HepG2 (cell line): ENCODE data around the gene ARHGEF3. TPM values are rescaled to one million over a fixed set of nuclear protein-coding genes. Genes with fewer than 3 reads are reported as not detected.

Experiments
- ATAC-seq: fragments of 200-7000 bp; cut with Tn5 transposase; 3 replicates; pipeline ENCODE4 v1.9.1; 2020; ENCODE audit warnings: mild to moderate bottlenecking, moderate library complexity
- BruUV-seq: library from RNA; stranded (reverse); fragments of 400-500 nt; replicated peaks from 2 replicates; lab custom pipeline; 2021; lab: Mats Ljungman, UMichigan
- CTCF ChIA-PET: fragments of 300-600 bp; formaldehyde crosslinking; extraction: SDS; loops from one replicate; lab custom pipeline; 2021; ENCODE audit warnings: low total read pairs, inconsistent platforms, low intra/inter-chr PET ratio; lab: Yijun Ruan, JAX
- POLR2A ChIA-PET: fragments of 350-600 bp; sonication (Branson Sonifier 250); formaldehyde crosslinking; loops from one replicate; lab custom pipeline; 2020; ENCODE audit warnings: antibody characterized with exemption, inconsistent platforms; lab: Yijun Ruan, JAX
- DNase-seq: peaks from one replicate; pipeline ENCODE4 v3.0.0-alpha.2; 2015; ENCODE audit warnings: low spot score
- FAIRE-seq: peaks from 3 replicates; lab custom pipeline; 2011; peaks lifted over from hg19 to GRCh38; lab: Jason Lieb, UNC
- H2AFZ ChIP-seq: one replicate; pipeline ENCODE4 v1.6.1; 2011; ENCODE audit warnings: low read length, inconsistent platforms
- H3K27ac ChIP-seq: fragments of 300-600 bp; 3 replicates; pipeline ENCODE4 v1.8.0; 2011; ENCODE audit warnings: mixed run types, mild to moderate bottlenecking, mixed read lengths, low read length, inconsistent platforms; ENCODE audit not compliant: insufficient read depth; ENCODE audit errors: extremely low read length
- H3K27me3 ChIP-seq, 2 experiments: fragments of 200-600 bp in 1 of 2; 2 replicates in 1 of 2; 3 replicates in 1 of 2; pipeline versions ENCODE4 v1.6.0 to v1.8.0; 2011; ENCODE audit warnings: low read length in 2 of 2, mild to moderate bottlenecking in 2 of 2, moderate library complexity in 2 of 2, inconsistent platforms in 1 of 2; ENCODE audit not compliant: insufficient read depth in 2 of 2, control insufficient read depth in 1 of 2
- H3K36me3 ChIP-seq, 2 experiments: fragments of 200-600 bp in 1 of 2; replicated peaks in 1 of 2; 2 replicates in 1 of 2; 3 replicates in 1 of 2; pipeline versions ENCODE4 v1.5.1 to v1.8.0; 2011; ENCODE audit warnings: low read length in 2 of 2, inconsistent platforms in 1 of 2; ENCODE audit not compliant: insufficient read depth in 2 of 2, control insufficient read depth in 1 of 2
- H3K4me1 ChIP-seq: 2 replicates; pipeline ENCODE4 v1.5.1; 2012; ENCODE audit warnings: low read length, inconsistent platforms; ENCODE audit not compliant: insufficient read depth
- H3K4me2 ChIP-seq: 2 replicates; pipeline ENCODE4 v1.6.0; 2011; ENCODE audit warnings: low read depth, low read length, inconsistent platforms
- H3K4me3 ChIP-seq, 3 experiments: fragments of 200-600 bp in 1 of 3; sonication (generic), shearing (Covaris generic) in 1 of 3; replicated peaks in 1 of 3; 2 replicates each; pipeline ENCODE4 v1.5.1; 2011 to 2016; ENCODE audit warnings: low read length in 3 of 3, inconsistent platforms in 2 of 3, low read depth in 2 of 3, mild to moderate bottlenecking in 2 of 3, control low read depth in 1 of 3, mixed read lengths in 1 of 3; ENCODE audit not compliant: insufficient read depth in 1 of 3
- H3K79me2 ChIP-seq: one replicate; pipeline ENCODE4 v1.6.1; 2011; ENCODE audit warnings: low read length, inconsistent platforms; ENCODE audit not compliant: insufficient read depth
- H3K9ac ChIP-seq: 2 replicates; pipeline ENCODE4 v1.6.0; 2011; ENCODE audit warnings: mild to moderate bottlenecking, low read depth, low read length, inconsistent platforms; ENCODE audit not compliant: insufficient read depth
- H3K9me3 ChIP-seq: 2 replicates; pipeline ENCODE4 v1.5.1; 2012; ENCODE audit warnings: mild to moderate bottlenecking, low read length
- H4K20me1 ChIP-seq: 2 replicates; pipeline ENCODE4 v1.6.0; 2011; ENCODE audit warnings: inconsistent platforms, mild to moderate bottlenecking, low read length, moderate library complexity; ENCODE audit not compliant: insufficient read depth
- ARID5B ChIP-seq: IDR thresholded peaks from 2 replicates; pipeline ENCODE4 v1.4.0; 2020; ENCODE audit warnings: mild to moderate bottlenecking, missing genetic modification reagents
- ATAD3A ChIP-seq: sonication (generic); formaldehyde crosslinking; IDR thresholded peaks from 2 replicates; pipeline ENCODE4 v1.4.0; 2020; ENCODE audit warnings: missing genetic modification reagents
- ATF7 ChIP-seq, 2 experiments: fragments of 450-650 bp in 1 of 2; sonication (generic) in 1 of 2; formaldehyde crosslinking in 1 of 2; IDR thresholded peaks; 2 replicates each; pipeline versions ENCODE4 v1.4.0 to v1.6.1; 2016 to 2020; ENCODE audit warnings: antibody characterized with exemption in 1 of 2, mild to moderate bottlenecking in 1 of 2, missing genetic modification reagents in 1 of 2
- GATAD2A ChIP-seq: IDR thresholded peaks from 2 replicates; pipeline ENCODE4 v1.6.1; 2016
- HNF4A ChIP-seq: sonication (generic); formaldehyde crosslinking; IDR thresholded peaks from 2 replicates; pipeline ENCODE4 v1.4.0; 2020; ENCODE audit warnings: missing genetic modification reagents
- IKZF5 ChIP-seq: IDR thresholded peaks from 2 replicates; pipeline ENCODE4 v1.6.1; 2018; ENCODE audit warnings: missing genetic modification reagents, mild to moderate bottlenecking, missing compliant biosample characterization
- NCOA2 ChIP-seq: sonication (generic); formaldehyde crosslinking; IDR thresholded peaks from 2 replicates; pipeline ENCODE4 v1.8.0; 2022; ENCODE audit warnings: inconsistent platforms
- NFRKB ChIP-seq: fragments of 450-650 bp; IDR thresholded peaks from 2 replicates; pipeline ENCODE4 v1.6.1; 2017
- SMC3 ChIP-seq: IDR thresholded peaks from 2 replicates; pipeline ENCODE4 v1.6.1; 2011; ENCODE audit warnings: low read length, improper control_type of control experiment
- ZFYVE20 ChIP-seq: sonication (generic); formaldehyde crosslinking; IDR thresholded peaks from 2 replicates; pipeline ENCODE4 v1.8.0; 2023; ENCODE audit warnings: low read depth, mild to moderate bottlenecking, moderate library complexity, missing genetic modification reagents, borderline replicate concordance
- ZNF317 ChIP-seq: sonication (generic); formaldehyde crosslinking; IDR thresholded peaks from 2 replicates; pipeline ENCODE4 v1.5.0; 2020; ENCODE audit warnings: mild to moderate bottlenecking, missing genetic modification reagents
- ZSCAN12 ChIP-seq: sonication (generic); formaldehyde crosslinking; IDR thresholded peaks from 2 replicates; pipeline ENCODE4 v1.9.0; 2021; ENCODE audit warnings: mild to moderate bottlenecking, missing genetic modification reagents
- WGBS: methylation state at CpG from one replicate; pipeline ENCODE4 v1.1.6; 2017; ENCODE audit warnings: low lambda C conversion rate; 5-methylcytosine and 5-hydroxymethylcytosine counted together
- in situ Hi-C: cut with HindIII; loops from 2 replicates; pipeline ENCODE4 v1.10.0; 2017; ENCODE audit warnings: low pct_unique_long_range_greater_than_20kb; ENCODE audit not compliant: extremely low pct_ligation_motif_present
- intact Hi-C: fragments of 100-400 bp; cut with micrococcal nuclease; formaldehyde crosslinking; loops from one replicate; pipeline ENCODE4 v1.10.0; 2022; ENCODE audit not compliant: unreplicated experiment
- polyA plus RNA-seq, 8 experiments: library from polyadenylated mRNA; depleted of rRNA in 3 of 8; stranded (reverse) in 7 of 8; unstranded in 1 of 8; fragments of >200 nt; fragmentation: Illumina TruSeq in 4 of 8; extraction: Trizol in 4 of 8; gene quantifications; 2 replicates each; pipeline versions ENCODE4 v1.2.1 to v1.2.3, GENCODE V29; 2011 to 2016; ENCODE audit warnings: low read depth in 4 of 8, missing spikeins in 1 of 8, mixed read lengths in 1 of 8; ENCODE audit not compliant: insufficient read depth in 1 of 8
- total RNA-seq, 5 experiments: library from RNA; depleted of rRNA; stranded (reverse); fragments of >200 nt; fragmentation: Illumina TruSeq; extraction: Trizol; gene quantifications; 2 replicates each; pipeline ENCODE4 v1.2.3, GENCODE V29; 2016; ENCODE audit warnings: low read depth in 1 of 5

Gene ARHGEF3
- total and polyA plus RNA-seq, 2 of the 13 experiments (the other 11 are each of a cell fraction or from before 2014, with no cell fraction given): 14.8 to 23.1 TPM

- ChIA-PET POLR2A (no interaction called here), CTCF (no interaction called here)
- Histone ChIP-seq H3K9ac (no peak overlapping the region), H3K27ac (no peak overlapping the region), H3K4me2 (no peak overlapping the region), H4K20me1 (no peaks in the 10 kb centered on the region), H3K79me2 (no peaks in the 10 kb centered on the region), H3K4me1 (peaks cover 44% of the 10 kb centered on the region), H3K27me3 (no peaks in the 10 kb centered on the region), H3K9me3 (no peaks in the 10 kb centered on the region), H2AFZ (no peak overlapping the region), H3K36me3 (no peaks in the 10 kb centered on the region), H3K4me3 (no peak overlapping the region)
- DNase-seq: no peak
- TF ChIP-seq ZNF317 (CRISPR knock-in tag) (no peak), NCOA2 (CRISPR knock-in tag) (0 out of 2 replicates have a peak, but pooled peaks have one; percentile 6)
- intact Hi-C loops (no loop called here), in situ Hi-C loops (no loop called here)
- BruUV-seq: no TSS peak
- 82% methylated on average over 9 of the region's 9 CpGs for WGBS
- no peak for FAIRE-seq
- ATAC-seq: no peak
Observed at GRCh38 chr3:56837196-56837955, 35.6 kb upstream of the ARHGEF3 start.

- in situ Hi-C loops (no loop called here), intact Hi-C loops (no loop called here)
- no peaks in the 10 kb centered on the region for H3K9me3 ChIP-seq
- no peak overlapping the region for H3K4me2 ChIP-seq
- ATAC-seq (no peak; the same call in 1 of the 3 replicates), FAIRE-seq (no peak), DNase-seq (peak; percentile 46)
- peaks cover 53% of the 10 kb centered on the region for H3K4me1 ChIP-seq
- WGBS: 73% methylated on average over 9 of the region's 9 CpGs
- ChIA-PET CTCF (no interaction called here), POLR2A (no interaction called here)
- no peaks in the 10 kb centered on the region for H3K79me2 ChIP-seq
- H3K27ac ChIP-seq: no peak overlapping the region
- H3K36me3 ChIP-seq: no peaks in the 10 kb centered on the region
- BruUV-seq: no TSS peak
- no peak overlapping the region for H2AFZ ChIP-seq
- no peak overlapping the region for H3K4me3 ChIP-seq
- no peak overlapping the region for H3K9ac ChIP-seq
- no peaks in the 10 kb centered on the region for H4K20me1 ChIP-seq
- H3K27me3 ChIP-seq: no peaks in the 10 kb centered on the region
- TF ChIP-seq ATF7 (IDR thresholded peaks at IDR 0.05) (peak; percentile 43; the same call in 1 of the 2 replicates), ATF7 (CRISPR knock-in tag; IDR thresholded peaks at IDR 0.05) (no peak), ZFYVE20 (CRISPR knock-in tag) (no peak), ATAD3A (CRISPR knock-in tag) (no peak), SMC3 (0 out of 2 replicates have a peak, but pooled peaks have one; percentile 1), HNF4A (CRISPR knock-in tag) (peak; percentile 21; the same call in 1 of the 2 replicates), GATAD2A (CRISPR knock-in tag) (peak; percentile 74), ZSCAN12 (CRISPR knock-in tag) (no peak), NFRKB (no peak), IKZF5 (CRISPR knock-in tag) (no peak), ARID5B (CRISPR knock-in tag) (peak; percentile 52)
Observed at GRCh38 chr3:56836276-56837163, 34.8 kb upstream of the ARHGEF3 start.
